ENCODE measurements around the gene PLD3. TPM values are rescaled to one million over a fixed set of nuclear protein-coding genes. Genes with fewer than 3 reads are reported as not detected.

The PLD3 gene
- polyA plus RNA-seq, 1 donor (not counting 4 experiments of a cell fraction or from before 2014, with no cell fraction given) = 102 TPM

DNA sequence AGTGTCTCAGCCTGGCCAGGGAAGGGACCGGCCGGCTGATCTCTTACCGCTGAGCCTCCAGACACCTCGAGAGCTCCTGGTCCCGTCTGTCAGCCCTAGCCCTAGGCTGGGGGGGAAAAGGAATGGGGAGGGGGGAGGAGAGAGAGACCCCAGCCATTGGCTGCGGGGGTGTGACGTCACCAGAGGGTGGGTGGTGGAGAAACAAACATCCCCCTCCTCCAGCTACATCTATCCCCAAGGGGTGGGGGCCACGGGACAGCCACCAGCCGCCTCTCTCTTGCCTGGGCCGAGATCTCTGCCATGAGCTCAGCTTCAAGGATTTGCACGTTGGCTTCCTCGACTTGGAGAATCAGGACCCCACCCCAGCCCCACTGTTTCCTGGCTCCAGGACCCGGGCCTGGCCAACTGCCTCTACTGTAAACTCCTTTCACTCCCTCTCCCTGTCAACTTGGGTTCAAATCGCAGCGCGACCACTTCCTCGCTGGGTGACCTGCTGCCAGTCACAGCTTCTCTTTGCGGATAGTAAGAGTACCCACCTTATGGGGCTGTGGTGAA lies 64.9 kb downstream of the PLD3 start, which contains the start of gene PRX:
PRX (minus strand) TSS at position 88 of the 555 bp plus-strand sequence. CDS start 5,446 bp downstream, outside the sequence.
- TF ChIP-seq, protein P1, sequence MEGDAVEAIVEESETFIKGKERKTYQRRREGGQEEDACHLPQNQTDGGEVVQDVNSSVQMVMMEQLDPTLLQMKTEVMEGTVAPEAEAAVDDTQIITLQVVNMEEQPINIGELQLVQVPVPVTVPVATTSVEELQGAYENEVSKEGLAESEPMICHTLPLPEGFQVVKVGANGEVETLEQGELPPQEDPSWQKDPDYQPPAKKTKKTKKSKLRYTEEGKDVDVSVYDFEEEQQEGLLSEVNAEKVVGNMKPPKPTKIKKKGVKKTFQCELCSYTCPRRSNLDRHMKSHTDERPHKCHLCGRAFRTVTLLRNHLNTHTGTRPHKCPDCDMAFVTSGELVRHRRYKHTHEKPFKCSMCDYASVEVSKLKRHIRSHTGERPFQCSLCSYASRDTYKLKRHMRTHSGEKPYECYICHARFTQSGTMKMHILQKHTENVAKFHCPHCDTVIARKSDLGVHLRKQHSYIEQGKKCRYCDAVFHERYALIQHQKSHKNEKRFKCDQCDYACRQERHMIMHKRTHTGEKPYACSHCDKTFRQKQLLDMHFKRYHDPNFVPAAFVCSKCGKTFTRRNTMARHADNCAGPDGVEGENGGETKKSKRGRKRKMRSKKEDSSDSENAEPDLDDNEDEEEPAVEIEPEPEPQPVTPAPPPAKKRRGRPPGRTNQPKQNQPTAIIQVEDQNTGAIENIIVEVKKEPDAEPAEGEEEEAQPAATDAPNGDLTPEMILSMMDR (optimal IDR thresholded peaks at IDR 0.05 in 1 of 3, IDR thresholded peaks at IDR 0.05 in 1 of 3, conservative IDR thresholded peaks at IDR 0.05 in 1 of 3; ENCODE audit: extremely low read depth in 1 of 3, insufficient read depth in 2 of 3, low read length in 3 of 3) = no peak
- no peak for TF ChIP-seq EZH2 (IDR thresholded peaks at IDR 0.05; ENCODE audit: low read length)
- Histone ChIP-seq H3K4me1 (ENCODE audit: control insufficient read depth, extremely low read depth, insufficient read depth, low read length) (peaks cover 14% of the 10 kb centered on the region), H4K20me1 (ENCODE audit: control insufficient read depth, extremely low read depth, insufficient read depth, low read length) (no peaks in the 10 kb centered on the region), H3K27me3 (ENCODE audit: control insufficient read depth, extremely low read depth, insufficient read depth, low read length) (no peaks in the 10 kb centered on the region), H3K9ac (ENCODE audit: control insufficient read depth, extremely low read depth, insufficient read depth, low read length) (no peak within 1 kb of the TSS), H3K36me3 (ENCODE audit: control insufficient read depth in 2 of 2, extremely low read depth in 1 of 2, insufficient read depth in 2 of 2, low read length in 2 of 2) (no peaks in the 10 kb centered on the region), H3K9me1 (ENCODE audit: control insufficient read depth, extremely low read depth, insufficient read depth, low read length) (no peaks in the 10 kb centered on the region), H3K27ac (ENCODE audit: control insufficient read depth, insufficient read depth, low read length) (no peak within 1 kb of the TSS), H3K4me2 (ENCODE audit: control insufficient read depth, extremely low read depth, insufficient read depth, low read depth, low read length) (no peak within 1 kb of the TSS), H2AFZ (ENCODE audit: control insufficient read depth, low read length) (no peak within 1 kb of the TSS), H3K4me3 (ENCODE audit: control insufficient read depth in 2 of 3, extremely low read depth in 1 of 3, insufficient read depth in 2 of 3, low read depth in 1 of 3, low read length in 3 of 3) (no peak within 1 kb of the TSS), H3K9me3 (ENCODE audit: control insufficient read depth, low read depth, low read length) (no peaks in the 10 kb centered on the region), H3K79me2 (ENCODE audit: control insufficient read depth, insufficient read depth, low read length) (no peaks in the 10 kb centered on the region)
- FAIRE-seq = no peak
- dilution Hi-C loops (cut with MboI; ENCODE audit: extremely low pct_ligation_motif_present, low sequenced_read_pairs) = no loop called here
- DNase-seq (ENCODE audit: low read depth, low spot score) = no peak

DNA sequence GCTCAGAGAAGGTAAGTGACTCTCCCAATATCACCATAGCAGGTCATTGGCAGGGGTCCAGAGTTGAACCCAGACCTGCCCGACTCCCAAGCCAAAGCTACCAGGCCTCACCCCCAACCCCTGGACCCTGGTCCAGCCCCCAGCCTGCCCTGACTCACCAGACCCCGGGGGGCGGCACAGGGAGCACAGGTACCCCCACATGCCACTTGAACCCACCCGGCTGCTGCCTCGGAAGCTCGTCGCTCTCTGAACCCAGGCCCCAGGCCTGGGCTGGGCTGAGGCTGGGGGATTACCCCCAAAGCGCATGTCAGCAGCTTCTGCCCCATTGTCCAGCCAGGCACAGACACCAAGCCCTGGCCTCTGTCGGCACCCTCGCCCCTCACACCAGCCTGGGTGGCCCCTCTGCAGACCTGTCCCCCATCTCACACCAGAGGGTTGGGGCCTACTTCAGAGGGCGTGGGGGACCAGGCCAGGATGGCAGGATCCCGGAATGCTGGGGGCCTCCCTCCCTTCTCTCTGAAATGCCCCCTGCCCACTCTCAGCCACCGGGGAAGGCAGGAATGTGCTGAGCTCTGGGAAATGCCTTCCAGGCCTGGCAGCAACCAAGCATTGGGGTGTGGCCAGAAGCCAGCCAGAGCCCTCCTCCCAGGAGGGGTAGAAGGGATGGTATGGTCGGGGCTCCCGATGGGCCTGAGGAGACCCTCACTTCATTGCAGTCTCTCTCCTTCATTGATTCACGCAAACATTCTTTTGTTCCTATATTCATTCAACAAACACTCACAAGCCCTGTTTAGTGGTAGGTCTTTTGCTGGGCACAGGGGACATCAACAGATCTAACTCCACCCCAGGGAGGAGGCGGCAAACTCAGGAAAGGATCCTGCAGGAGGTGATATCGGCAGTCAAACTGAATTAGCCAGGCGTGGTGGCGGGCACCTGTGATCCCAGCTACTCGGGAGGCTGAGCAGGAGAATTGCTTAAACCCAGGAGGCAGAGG lies 66.3 kb downstream of the PLD3 start:
- no peak overlapping the region for H3K27ac ChIP-seq (ENCODE audit: control insufficient read depth, insufficient read depth, low read length)
- no peak for TF ChIP-seq EZH2 (IDR thresholded peaks at IDR 0.05; ENCODE audit: low read length)
- TF ChIP-seq, protein P1 (optimal IDR thresholded peaks at IDR 0.05 in 1 of 3, IDR thresholded peaks at IDR 0.05 in 1 of 3, conservative IDR thresholded peaks at IDR 0.05 in 1 of 3; ENCODE audit: extremely low read depth in 1 of 3, insufficient read depth in 2 of 3, low read length in 3 of 3) = no peak
- dilution Hi-C loops (cut with MboI; ENCODE audit: extremely low pct_ligation_motif_present, low sequenced_read_pairs) = no loop called here
- no peaks in the 10 kb centered on the region for H3K36me3 ChIP-seq (ENCODE audit: control insufficient read depth in 2 of 2, extremely low read depth in 1 of 2, insufficient read depth in 2 of 2, low read length in 2 of 2)
- no peak overlapping the region for H3K4me2 ChIP-seq (ENCODE audit: control insufficient read depth, extremely low read depth, insufficient read depth, low read depth, low read length)
- FAIRE-seq (no peak), DNase-seq (ENCODE audit: low read depth, low spot score) (no peak)
- no peaks in the 10 kb centered on the region for H3K9me1 ChIP-seq (ENCODE audit: control insufficient read depth, extremely low read depth, insufficient read depth, low read length)
- no peaks in the 10 kb centered on the region for H3K27me3 ChIP-seq (ENCODE audit: control insufficient read depth, extremely low read depth, insufficient read depth, low read length)
- no peak overlapping the region for H3K4me3 ChIP-seq (ENCODE audit: control insufficient read depth in 2 of 3, extremely low read depth in 1 of 3, insufficient read depth in 2 of 3, low read depth in 1 of 3, low read length in 3 of 3)
- H3K9me3 ChIP-seq (ENCODE audit: control insufficient read depth, low read depth, low read length) = no peaks in the 10 kb centered on the region
- no peaks in the 10 kb centered on the region for H3K79me2 ChIP-seq (ENCODE audit: control insufficient read depth, insufficient read depth, low read length)
- peaks cover 14% of the 10 kb centered on the region for H3K4me1 ChIP-seq (ENCODE audit: control insufficient read depth, extremely low read depth, insufficient read depth, low read length)
- no peaks in the 10 kb centered on the region for H4K20me1 ChIP-seq (ENCODE audit: control insufficient read depth, extremely low read depth, insufficient read depth, low read length)
- no peak overlapping the region for H3K9ac ChIP-seq (ENCODE audit: control insufficient read depth, extremely low read depth, insufficient read depth, low read length)
- no peak overlapping the region for H2AFZ ChIP-seq (ENCODE audit: control insufficient read depth, low read length)
